Measurements from ENCODE around the gene RYR1. TPM values are rescaled to one million over a fixed set of nuclear protein-coding genes. Genes with fewer than 3 reads are reported as not detected.
"Not testable (repeated sequence)": the region's sequence is repeated elsewhere in the genome, so short reads cannot be mapped to it uniquely, and the experiment has no call there.

RYR1 gene
- total RNA-seq, 4 donors from 2014 or later, result 8.4 to 35.1 (median 16.6) TPM

- TF ChIP-seq CTCF (IDR thresholded peaks at IDR 0.05) (no peak), POLR2A (IDR thresholded peaks at IDR 0.05) (no peak)
- WGBS, 2 donors, result 55% methylated on average over 6 of the region's 6 CpGs
- intact Hi-C loops (cut with DNase I; ENCODE audit: low total_unique reads), result no loop called here
- no peak for DNase-seq (ENCODE audit: low spot score in 2 of 2)
- no peak overlapping the region for H3K4me3 ChIP-seq (ENCODE audit: low read depth, poor library complexity, severe bottlenecking)
Measured at GRCh38 chr19:38508507-38508906, 75.0 kb downstream of the RYR1 start.

GRCh38 chr19:38509027-38509426 is 75.5 kb downstream of the RYR1 start:
- DNase-seq (ENCODE audit: low spot score in 2 of 2), result no peak
- TF ChIP-seq POLR2A (IDR thresholded peaks at IDR 0.05) (no peak), CTCF (IDR thresholded peaks at IDR 0.05) (no peak)
- intact Hi-C loops (cut with DNase I; ENCODE audit: low total_unique reads), result no loop called here
- 79 to 100% methylated on average over 2 of the region's 2 CpGs for WGBS, 2 donors
- H3K4me3 ChIP-seq (ENCODE audit: low read depth, poor library complexity, severe bottlenecking), result no peak overlapping the region

- intact Hi-C loops (cut with DNase I; ENCODE audit: low total_unique reads), result loop anchor here (10.0 kb wide), 1 partner anchor 104 kb away; the partner anchor contains the start of genes EIF3K and MAP4K1
- no peak for TF ChIP-seq POLR2A (IDR thresholded peaks at IDR 0.05)
- TF ChIP-seq CTCF (IDR thresholded peaks at IDR 0.05), result no peak
- H3K4me3 ChIP-seq (ENCODE audit: low read depth, poor library complexity, severe bottlenecking), result no peak overlapping the region
- 77 to 83% methylated on average over 10 of the region's 10 CpGs for WGBS, 2 donors
- no peak for DNase-seq (ENCODE audit: low spot score in 2 of 2)
Measured at GRCh38 chr19:38511074-38511708, 77.7 kb downstream of the RYR1 start.

- no peak overlapping the region for H3K4me3 ChIP-seq (ENCODE audit: low read depth, poor library complexity, severe bottlenecking)
- 89 to 90% methylated on average over 19 of the region's 19 CpGs for WGBS, 2 donors
- DNase-seq (ENCODE audit: low spot score in 2 of 2), result no peak
- no peak for TF ChIP-seq CTCF (IDR thresholded peaks at IDR 0.05)
- no peak for TF ChIP-seq POLR2A (IDR thresholded peaks at IDR 0.05)
- intact Hi-C loops (cut with DNase I; ENCODE audit: low total_unique reads), result loop anchor here (10.0 kb wide), 1 partner anchor 103 kb away; the partner anchor contains the start of genes EIF3K and MAP4K1
Measured at GRCh38 chr19:38512277-38512676, 78.8 kb downstream of the RYR1 start.

GRCh38 chr19:38513156-38513555 is 79.7 kb downstream of the RYR1 start:
- H3K4me3 ChIP-seq (ENCODE audit: low read depth, poor library complexity, severe bottlenecking); DNase-seq (ENCODE audit: low spot score in 2 of 2): not testable (repeated sequence)
- intact Hi-C loops (cut with DNase I; ENCODE audit: low total_unique reads), result loop anchor here (10.0 kb wide), 1 partner anchor 102 kb away; the partner anchor contains the start of genes EIF3K and MAP4K1
- 81 to 91% methylated on average over 6 of the region's 6 CpGs for WGBS, 2 donors

- 67 to 68% methylated on average over 3 of the region's 3 CpGs for WGBS, 2 donors
- no peak overlapping the region for H3K4me3 ChIP-seq (ENCODE audit: low read depth, poor library complexity, severe bottlenecking)
- DNase-seq (ENCODE audit: low spot score in 2 of 2), result no peak
- TF ChIP-seq POLR2A (IDR thresholded peaks at IDR 0.05) (no peak), CTCF (IDR thresholded peaks at IDR 0.05) (no peak)
- intact Hi-C loops (cut with DNase I; ENCODE audit: low total_unique reads), result loop anchor here (10.0 kb wide), 1 partner anchor 101 kb away; the partner anchor contains the start of genes EIF3K and MAP4K1
Measured at GRCh38 chr19:38513762-38514167, 80.3 kb downstream of the RYR1 start.

Data from lower leg skin (tissue), 4 donors.